GM19035 (cell line): ENCODE data around the gene KLC1.

Source experiments
- ATAC-seq: cut with Tn5 transposase; IDR thresholded peaks from one replicate; pipeline ENCODE4 v1.9.1; 2021; ENCODE audit not compliant: unreplicated experiment

Gene KLC1

DNA sequence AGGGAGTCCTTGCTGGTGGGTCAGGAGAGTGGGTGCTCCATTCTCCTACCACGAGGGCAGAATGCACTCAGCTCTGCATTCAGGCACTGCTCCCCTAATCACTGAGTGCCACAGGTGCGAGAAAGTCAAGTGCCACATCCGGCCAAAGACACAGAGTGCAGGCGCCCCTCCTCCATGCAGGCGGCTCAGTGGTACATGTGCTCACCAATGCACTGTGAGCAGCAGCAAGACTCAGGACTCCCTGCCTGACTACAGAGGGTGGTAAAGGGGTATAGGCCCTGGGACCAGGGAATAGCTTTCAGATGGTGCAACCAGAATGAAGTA lies 119.5 kb downstream of the KLC1 start:
- ATAC-seq: no peak

DNA sequence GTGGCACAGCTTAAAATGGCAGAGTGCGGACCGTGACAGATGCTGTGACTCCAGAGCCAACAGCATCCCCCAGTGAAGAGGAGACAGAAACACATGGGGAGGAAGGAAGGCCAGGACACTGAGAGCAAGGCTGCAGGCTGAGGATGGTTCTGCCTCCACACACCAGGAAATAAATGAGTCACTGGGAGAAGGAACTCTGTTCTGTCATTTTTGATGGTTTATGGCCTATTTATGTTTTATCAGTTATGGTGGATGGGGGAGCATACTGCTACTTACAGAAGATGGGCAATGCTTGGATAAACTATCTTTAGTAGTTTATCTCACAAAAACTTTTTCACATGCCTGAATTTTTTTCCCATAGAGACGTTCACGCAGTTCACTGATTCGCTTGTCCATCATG lies 120.4 kb downstream of the KLC1 start:
- no peak for ATAC-seq

GRCh38 chr14:103749860-103750259 lies 120.8 kb downstream of the KLC1 start:
- ATAC-seq: no peak
